ENCODE results near the gene LRRC7. TPM values are rescaled to one million over a fixed set of nuclear protein-coding genes. Genes with fewer than 3 reads are reported as not detected.
A peak's percentile ranks its signal among the peaks of the same experiment; 100 is the strongest.

LRRC7 gene
- total RNA-seq (2014; rRNA removed), result 0.45 and 0.80 TPM in 2 replicates
- 0.13 TPM for polyA plus RNA-seq (2012)

DNA sequence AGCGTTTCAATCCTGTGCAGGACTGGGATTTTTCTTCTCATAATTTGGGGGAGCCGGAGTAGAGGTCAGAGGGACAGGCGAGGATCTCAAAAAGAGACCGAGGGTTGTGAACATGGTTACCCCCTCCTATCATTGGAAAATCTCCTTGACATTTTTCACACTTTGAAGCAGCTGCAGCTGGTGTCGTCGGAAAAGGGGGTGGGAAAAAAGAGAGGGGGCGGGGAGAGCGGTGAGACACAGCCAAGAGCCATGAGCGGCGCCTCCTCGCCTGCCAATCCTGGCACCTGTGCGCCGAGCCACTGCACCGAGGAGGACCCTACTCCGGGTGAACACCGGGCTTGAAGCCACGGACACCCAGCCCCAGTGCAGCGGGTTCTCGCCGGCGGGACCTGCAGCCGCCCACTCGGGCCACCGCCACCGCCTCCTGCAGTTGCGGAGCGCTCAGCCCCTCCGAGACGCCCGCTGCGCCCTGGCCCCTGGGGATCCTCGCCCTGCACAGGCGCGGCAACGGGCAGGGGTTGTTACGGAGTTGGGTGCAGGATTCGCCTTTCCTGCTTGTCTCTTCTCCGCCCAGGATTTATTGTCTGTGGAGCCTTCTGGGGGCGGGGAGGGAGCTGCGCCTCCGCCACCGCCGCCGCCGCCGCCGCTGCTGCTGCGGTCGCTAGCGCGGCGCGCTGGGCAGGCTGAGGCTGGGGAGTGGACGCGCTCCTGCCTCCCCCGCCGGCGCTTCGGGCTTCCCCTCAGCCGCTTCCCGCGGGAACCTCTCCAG is at the start of gene LRRC7:
TSS of gene LRRC7 (plus strand) at position 271 of the 769 bp plus-strand sequence. CDS start 718 bp downstream, outside the sequence.
- DNase-seq (ENCODE audit: low read depth), result peak; percentile 1

DNA sequence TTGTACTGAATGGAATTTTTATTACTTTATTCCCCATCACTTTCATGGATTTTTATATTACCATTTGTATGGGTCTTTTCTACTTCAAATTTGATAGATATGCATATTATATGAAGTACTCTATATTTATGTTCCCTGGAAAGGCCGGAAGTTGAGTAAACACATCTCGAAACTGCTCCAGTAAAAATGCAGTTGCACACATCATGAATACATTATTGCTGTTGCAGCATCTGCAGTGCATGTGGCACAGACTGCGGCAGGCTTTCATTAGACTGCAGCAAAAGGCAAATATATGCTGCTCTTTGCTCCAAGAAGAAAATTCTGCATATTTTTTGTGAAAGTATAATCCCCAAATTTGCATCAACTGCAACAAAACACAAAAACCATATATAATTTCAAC is 48.7 kb upstream of the LRRC7 start:
- no peak for DNase-seq (ENCODE audit: low read depth)

DNA sequence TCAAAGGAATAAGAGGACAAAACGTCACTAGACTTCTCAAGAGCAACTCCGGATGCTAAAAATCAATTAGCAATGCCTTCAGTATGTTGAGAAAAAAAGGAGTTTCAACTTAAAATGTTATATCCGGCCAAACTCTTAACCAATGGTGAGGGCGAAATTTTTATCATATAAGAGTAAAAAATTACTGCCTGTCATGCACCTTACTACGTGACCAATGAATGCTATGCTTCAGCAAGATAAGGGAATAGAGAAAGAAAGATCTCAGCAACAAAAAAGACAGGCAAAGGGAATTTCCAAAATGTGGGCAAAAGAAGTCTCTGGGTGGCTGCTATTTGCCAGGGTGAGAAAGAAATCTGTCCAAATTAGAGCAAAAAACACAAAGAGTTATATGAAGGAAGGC is 47.4 kb upstream of the LRRC7 start:
- DNase-seq (ENCODE audit: low read depth), result no peak

DNA sequence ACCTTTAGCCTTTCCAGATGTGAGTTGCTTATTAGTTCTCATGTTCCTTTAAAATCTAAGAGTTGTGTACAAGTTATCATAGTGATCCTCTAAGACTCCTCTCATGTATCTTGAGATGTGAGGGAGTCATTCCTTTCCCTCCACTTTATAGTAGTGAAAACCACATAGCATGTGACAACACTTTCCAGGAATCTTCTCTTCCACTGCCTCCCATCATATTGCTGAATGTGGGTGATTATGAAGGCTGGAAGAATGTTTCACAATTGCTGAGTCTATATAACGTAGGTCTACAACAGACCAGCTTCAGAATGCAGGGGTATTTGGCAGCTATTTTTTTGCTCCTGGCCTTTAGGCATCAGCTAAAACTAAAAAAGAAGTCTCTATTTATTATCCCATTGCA is 44.7 kb upstream of the LRRC7 start:
- peak; percentile 1 for DNase-seq (ENCODE audit: low read depth)

DNA sequence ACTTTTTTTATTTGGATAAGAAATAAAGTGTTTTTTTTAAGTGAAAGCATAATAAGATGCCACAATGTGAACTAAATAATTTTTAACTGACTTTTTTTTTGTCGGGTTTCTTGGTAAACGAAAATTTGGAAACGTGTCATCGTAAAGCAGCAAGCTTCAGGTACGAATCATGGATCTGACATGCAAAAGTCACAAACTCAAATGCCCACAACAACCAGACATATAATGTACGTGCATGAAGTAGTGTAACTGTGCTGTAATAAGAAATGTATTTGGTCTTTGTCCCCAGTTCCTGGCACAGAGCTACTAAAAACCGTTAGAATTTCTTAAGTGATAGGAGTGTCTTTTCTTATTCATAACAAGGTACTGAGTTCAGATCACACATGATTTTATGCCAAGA is 44.3 kb upstream of the LRRC7 start:
- no peak for DNase-seq (ENCODE audit: low read depth)

DNA sequence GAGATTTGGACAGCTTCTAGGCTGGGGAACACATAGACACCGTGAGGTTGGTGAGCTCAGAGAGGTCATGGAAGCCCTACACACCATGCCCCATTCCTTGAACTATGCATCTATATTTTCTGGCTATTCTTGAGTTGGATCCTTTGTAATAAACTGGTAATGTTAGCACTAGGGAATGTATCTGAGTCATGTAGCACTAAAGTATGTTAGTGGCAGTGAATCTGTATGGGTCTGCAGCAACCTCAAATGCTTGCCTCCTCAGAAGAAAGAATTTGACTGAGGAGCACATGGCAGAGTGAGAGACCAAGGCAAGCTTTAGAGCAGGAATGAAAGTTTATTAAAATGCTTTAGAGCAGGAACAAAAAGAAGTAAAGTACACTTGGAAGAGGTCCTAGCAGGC is 43.7 kb upstream of the LRRC7 start:
- no peak for DNase-seq (ENCODE audit: low read depth)

DNA sequence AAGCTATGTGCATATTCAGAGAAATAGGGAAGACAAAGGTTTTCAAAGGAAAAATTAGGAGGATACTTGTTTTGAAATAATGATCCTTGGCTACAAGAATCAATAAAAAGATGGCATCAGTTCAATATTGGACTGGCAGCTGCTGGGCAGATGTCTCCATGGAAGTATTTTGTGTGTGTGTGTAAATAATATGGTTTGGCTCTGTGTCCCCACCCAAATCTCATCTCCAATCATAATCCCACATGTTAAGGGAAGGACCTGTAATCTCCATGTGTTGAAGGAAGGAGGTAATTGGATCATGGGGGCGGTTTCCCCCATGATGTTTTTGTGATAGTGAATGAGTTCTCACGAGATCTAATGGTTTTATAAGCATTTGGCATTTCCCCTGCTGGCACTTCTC is 40.4 kb upstream of the LRRC7 start:
- no peak for DNase-seq (ENCODE audit: low read depth)

DNA sequence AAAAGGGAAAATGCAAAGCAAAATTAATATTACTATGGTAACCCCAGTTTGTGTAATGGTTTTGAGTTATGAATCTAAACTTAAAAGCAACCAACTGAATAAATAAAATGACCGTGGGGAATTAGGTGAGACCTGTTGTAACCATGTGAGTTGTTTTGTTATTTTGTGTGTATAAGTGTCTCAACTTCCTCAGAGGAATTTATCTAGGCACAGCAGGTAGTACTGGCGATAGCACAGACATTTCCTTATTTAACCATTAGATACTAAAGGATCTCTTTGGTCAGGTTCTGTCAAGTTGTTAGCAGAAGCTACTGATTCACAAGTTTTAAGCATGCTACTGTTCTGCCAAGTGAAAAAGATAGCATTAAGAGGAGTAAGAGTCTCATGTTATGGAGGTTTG is 39.3 kb upstream of the LRRC7 start:
- no peak for DNase-seq (ENCODE audit: low read depth)

DNA sequence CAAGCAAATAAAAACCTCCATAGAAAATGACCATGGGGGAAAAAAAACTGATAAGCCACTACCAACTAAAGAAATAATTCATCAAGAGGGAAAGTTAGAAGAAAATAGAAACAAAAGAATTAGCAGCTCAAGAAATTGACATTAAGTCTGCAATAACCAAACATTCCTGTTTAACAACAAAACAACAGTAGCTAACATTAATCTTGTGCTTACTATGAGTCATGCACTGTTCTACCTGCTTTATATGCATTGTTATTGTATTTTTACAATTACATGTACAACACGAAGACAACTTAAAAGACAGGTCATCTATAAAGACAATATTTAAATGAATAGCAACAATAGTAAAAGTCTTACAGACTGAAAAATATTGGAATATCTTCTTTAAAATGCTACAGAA is 34.4 kb upstream of the LRRC7 start:
- DNase-seq (ENCODE audit: low read depth), result no peak

DNA sequence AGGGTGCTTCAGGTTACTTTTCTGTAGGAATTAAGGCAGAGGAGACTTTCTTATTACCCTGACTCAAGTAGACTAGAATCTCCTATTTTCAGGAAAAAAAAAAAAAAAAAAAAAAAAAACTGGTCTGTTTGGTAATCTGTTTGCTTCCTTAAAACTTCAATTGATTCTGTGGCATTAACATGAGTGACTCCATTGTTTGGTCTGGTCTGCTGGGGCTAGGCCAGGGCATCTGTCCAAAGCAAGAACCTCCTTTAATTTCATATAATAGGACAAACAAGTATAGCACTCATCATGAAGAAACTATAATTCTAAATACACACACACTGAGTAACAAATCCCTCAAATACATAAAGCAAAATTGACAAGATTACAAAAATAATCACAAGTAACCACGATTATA is 32.9 kb upstream of the LRRC7 start:
- no peak for DNase-seq (ENCODE audit: low read depth)

DNA sequence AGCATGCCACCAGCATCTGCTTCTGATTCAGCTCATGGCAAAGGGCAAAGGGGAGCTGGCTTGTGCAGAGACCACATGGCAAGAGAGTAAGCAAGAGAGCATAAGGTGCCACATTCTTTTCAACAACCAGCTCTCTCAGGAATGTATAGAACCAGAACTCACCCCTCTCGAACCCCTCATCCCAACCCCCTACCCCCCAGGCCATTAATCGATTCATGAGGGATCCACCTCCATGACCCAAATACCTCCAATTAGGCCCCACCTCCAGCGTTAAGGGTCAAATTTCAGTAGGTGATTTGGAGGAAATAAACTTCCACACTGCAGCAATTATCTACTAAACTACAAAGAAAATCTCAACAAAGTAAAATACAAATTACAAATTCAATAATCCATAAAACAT is 32.2 kb upstream of the LRRC7 start:
- DNase-seq (ENCODE audit: low read depth), result no peak

DNA sequence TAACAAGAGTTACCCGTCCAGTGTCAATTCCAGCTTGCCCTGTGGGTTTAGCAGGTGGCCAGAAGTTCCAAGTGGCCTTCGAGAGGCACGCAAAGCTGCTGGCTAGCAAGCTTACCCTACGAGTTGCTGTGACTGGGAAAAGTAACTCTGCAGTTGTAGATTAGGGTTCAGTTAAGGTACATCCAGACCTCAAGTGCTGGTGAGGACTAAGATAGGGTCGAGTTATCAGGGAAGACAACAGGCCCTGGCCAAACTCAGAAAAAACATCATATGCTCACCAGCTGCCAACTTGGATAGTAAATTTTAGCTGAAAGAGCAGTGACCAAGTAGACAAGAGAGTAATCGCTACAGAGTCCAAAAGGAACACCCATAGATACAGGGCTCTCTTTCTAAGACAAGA is 27.7 kb upstream of the LRRC7 start:
- no peak for DNase-seq (ENCODE audit: low read depth)

DNA sequence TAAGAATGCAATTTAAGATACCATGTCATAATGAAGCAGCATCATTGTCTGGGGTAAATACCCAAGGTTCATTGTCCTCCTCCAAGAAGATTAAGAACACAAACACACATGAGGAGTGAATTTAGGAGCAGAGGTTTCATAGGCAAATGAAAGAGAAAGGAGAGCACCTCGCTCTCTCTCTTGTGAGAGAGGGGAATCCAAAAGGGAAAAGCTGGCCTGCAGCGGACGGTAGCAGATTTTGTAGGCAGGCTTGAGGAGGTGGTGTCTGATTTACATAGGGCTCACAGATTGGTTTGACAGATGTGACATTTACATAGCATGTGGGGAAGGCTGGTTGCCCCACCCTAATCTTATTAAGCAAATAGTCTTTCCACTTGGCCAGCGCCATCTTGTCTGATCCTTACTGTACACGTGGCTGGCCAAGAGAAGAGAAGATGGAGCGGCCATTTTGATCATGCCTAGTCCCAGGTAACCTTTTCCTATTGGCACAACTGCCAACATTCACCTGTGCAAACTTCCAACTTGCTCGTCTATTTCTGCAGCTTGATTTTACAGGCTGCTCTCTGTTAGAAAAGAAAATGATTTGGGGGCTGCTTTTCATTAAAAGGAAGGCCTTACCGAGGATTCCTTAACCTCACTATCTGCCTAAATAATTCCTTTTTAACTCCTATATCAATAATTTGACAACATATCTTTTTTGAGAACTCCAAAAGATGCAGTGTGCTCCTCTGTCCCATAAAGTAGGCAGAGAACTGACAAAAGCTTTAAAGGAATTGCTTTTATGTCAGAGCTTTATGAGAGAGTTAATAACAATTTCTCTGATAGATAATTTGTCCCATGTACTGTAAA is 16.0 kb upstream of the LRRC7 start:
- DNase-seq (ENCODE audit: low read depth), result peak; percentile 24

DNA sequence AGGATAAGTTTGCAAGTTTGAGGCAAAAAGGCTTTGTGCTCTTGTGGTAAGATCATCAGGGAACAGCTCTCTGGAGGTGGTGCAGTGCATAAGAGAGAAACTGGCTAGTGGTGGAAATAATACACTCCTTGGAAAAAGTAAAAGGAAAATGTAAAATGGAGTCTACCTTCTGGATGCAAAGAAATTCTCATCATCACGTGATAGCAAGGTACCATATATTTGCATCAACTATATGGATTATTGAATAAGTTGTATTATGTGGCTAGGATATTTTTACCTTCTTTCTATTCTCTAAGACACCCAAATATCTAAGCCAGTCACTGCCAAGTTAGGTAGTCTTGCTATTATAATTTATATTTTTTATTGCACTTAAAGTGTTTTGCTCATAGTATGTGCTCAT is 14.0 kb upstream of the LRRC7 start:
- DNase-seq (ENCODE audit: low read depth), result no peak

DNA sequence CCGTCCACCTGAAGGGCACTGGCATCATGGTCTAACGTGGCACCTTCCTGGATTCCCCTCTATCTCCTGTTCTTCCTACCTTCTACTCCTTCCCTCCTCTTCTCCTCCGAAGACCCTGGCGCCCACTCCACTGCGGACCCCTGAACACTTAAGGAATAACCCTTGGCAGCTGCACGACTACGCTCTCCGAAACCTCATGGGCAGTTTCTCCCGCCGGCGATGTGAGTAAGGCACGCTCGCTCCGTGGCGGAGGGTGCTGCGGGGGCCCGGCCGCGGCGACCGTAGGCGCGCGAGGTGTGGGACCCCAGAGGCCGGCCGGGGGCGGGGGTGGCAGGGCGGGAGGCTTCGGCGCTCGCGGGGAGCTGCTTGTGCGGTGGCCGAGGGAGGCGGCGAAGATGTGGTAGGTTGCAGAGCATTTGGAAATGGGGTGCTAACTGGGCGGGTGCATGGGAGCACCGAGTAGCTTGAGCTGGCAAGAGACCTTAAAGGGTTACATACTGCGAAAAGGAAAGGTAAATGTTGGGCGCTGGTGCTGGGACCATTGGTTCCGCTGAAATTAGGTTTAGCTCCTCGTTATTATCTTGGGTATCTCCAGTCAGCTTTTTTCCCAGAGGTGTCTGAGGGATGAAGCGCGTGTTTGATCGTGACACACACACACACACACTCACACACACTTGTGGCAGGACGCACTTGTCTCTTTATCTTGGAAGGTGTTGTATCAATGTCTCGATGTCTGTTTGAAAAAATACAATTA is 876 bp downstream of the LRRC7 start:
- DNase-seq (ENCODE audit: low read depth), result no peak

DNA sequence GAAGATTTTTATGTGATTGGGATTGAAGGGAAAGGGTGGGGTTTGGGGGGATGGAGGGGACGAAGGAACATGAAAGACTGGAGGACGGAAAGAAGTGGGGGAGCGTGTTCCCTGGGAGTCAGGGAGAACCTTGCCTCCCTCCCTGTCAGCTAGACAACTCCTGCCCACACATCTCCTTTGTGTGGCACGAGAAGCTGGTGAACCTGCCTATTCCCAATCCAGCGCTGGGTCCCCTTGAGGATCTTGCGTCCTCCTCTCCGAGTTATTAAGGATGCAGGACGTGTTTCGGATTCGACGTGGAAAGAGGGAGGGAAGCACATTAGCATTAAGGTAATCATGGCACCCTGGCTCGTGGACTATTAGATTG is 1.4 kb downstream of the LRRC7 start:
- no peak for DNase-seq (ENCODE audit: low read depth)

DNA sequence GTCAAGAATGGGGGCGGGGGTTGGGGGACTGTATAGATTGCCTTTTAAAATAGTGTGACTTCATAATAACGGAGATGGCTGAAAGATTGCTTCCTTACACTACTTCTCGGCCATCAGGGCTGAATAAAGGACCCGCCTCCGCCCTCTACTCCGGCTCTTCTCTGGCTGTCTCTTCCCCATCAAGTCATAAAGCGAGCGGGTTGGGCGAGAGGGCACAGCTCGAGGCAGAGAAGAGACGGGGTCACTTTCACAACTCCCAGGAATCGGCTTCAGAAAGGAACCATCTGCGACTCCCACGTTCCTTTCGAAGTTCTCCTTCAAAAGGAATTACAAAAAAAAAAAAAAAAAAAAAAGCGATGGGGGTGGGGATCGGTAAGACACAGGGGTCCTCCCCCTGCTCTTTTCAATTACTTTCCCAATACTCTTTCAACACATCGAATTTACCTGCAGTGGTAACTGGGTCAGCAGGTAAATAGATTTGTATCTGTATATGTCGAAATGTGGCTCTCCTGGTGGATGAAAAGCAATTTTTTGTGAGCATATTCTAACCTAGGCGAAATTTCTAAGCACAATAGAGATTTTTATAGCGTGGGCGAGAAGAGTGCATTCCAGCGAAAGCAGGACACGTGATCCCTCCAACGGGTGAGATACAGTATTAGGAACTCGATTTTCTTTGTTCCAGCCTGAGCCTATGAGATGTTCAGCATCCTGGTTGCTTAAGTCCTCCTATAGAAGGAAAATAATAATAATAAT is 2.0 kb downstream of the LRRC7 start:
- no peak for DNase-seq (ENCODE audit: low read depth)

DNA sequence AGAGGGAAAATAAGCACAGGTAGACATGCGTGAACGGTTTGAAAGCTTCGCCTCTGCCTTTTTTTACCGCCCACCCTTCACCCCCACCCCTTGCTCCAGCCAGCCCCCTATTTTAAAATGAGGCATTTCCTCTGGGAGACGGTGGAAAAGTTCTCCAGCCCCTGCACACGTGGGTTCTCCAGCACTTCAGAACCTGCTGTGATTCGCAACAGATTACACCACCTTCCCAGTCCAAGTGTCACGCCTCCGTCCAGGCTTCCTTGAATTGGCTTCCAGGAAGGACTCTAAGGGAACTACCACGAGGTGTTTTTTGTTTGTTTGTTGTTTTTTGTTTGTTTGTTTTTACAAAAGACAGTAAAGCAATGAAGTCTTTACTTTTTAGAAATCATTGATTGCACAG is 2.6 kb downstream of the LRRC7 start:
- no peak for DNase-seq (ENCODE audit: low read depth)

DNA sequence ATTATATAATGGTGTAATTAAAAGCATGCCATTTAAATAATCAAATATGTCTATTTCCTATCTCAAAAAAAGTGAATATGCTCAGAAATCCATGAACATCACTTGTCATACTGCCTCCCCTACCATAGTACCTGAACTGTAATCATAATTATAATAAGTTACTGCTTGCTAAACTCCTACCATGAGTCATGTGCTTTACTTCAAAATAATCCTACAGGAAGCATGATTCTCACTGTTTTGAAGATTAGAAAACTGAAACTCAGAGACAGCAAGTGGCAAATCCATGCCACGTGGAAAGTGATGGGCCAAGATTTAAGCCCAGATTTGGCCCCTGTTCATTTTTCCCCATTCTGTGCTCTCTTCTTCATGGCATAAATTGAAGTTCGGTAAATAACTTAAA is 5.2 kb downstream of the LRRC7 start:
- DNase-seq (ENCODE audit: low read depth), result no peak

DNA sequence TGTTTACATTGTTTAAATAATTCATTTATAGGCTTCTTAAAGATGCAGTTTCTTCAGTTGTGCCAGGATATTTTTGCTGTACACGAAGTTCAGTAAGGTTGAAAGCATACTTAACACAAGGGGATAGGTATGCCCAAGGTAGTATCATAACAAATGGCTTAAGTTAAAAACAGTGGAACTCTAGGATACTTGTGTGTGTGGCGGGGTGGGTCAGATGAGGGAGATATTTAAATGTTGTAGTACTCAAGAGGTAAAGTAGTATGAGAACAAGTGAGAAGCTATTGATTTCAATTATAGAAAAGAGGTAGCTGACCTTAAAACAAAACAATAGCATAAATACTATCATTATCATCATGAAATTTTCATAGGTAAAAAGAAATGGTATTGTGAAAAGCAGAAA is 6.2 kb downstream of the LRRC7 start:
- DNase-seq (ENCODE audit: low read depth), result no peak

DNA sequence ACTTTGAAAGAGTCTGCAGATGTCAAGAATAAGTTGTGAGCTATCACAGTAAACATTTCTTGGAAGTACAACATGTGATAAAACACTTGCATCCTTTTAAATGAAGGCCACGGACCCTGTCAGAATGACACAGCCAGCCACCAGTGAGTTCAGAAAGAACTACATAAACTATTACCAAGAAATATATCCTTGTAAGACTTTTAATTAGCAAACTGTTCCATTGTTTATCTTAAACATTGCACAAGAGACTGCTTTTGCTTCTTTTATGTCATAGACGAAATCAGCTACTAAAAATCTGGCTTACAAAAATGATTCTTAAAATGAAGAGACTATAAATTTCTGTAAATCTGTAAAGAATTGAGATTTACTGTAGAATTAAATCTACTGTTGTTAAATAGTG is 17.9 kb downstream of the LRRC7 start:
- DNase-seq (ENCODE audit: low read depth), result no peak

DNA sequence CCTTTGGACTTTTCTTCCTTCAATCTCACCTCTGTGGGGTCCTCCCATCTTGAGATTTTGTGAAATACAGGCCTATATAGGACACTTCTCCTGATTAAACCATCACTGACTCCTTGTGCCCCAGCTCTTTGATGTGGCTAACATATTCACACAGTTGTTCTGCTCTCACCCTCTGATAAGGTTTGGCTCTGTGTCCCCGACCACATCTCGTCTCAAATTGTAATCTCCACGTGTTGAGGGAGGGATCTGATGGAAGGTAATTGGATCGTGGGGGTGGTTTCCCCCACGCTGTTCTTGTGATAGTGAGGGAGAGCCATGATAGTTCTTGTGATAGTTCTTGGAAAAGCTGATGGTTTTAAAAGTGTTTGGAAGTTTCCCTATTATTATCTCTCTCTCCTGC is 19.7 kb downstream of the LRRC7 start:
- DNase-seq (ENCODE audit: low read depth), result no peak

All from LHCN-M2 (cell line).